NCI-H345 (cell line): ENCODE data around the gene VSNL1.

ENCODE experiments used
- DNase-seq: peaks from one replicate; lab custom pipeline; 2025; lab: John Stamatoyannopoulos, UW

Gene VSNL1

GRCh38 chr2:17614174-17614930 is 73.9 kb downstream of the VSNL1 start:
- DNase-seq = no peak

GRCh38 chr2:17615147-17615546 is 74.7 kb downstream of the VSNL1 start:
- DNase-seq = no peak

GRCh38 chr2:17615728-17616351 is 75.3 kb downstream of the VSNL1 start:
- no peak for DNase-seq

GRCh38 chr2:17616405-17616804 is 75.9 kb downstream of the VSNL1 start:
- DNase-seq = no peak

- DNase-seq = no peak
Measured at GRCh38 chr2:17617516-17617915, 77.0 kb downstream of the VSNL1 start.

- DNase-seq = no peak
Measured at GRCh38 chr2:17617955-17618354, 77.5 kb downstream of the VSNL1 start.

- DNase-seq = no peak
Measured at GRCh38 chr2:17620280-17620679, 79.8 kb downstream of the VSNL1 start.

- DNase-seq = no peak
Measured at GRCh38 chr2:17620841-17621240, 80.3 kb downstream of the VSNL1 start.

GRCh38 chr2:17621781-17622180 is 81.3 kb downstream of the VSNL1 start:
- no peak for DNase-seq

GRCh38 chr2:17625446-17625845 is 85.0 kb downstream of the VSNL1 start:
- DNase-seq = no peak

- no peak for DNase-seq
Measured at GRCh38 chr2:17626986-17627385, 86.5 kb downstream of the VSNL1 start.

GRCh38 chr2:17627434-17627833 is 86.9 kb downstream of the VSNL1 start:
- no peak for DNase-seq

GRCh38 chr2:17628349-17629261 is 88.1 kb downstream of the VSNL1 start:
- no peak for DNase-seq

- no peak for DNase-seq
Measured at GRCh38 chr2:17630089-17630488, 89.6 kb downstream of the VSNL1 start.

GRCh38 chr2:17634997-17635396 is 94.5 kb downstream of the VSNL1 start:
- peak; percentile 61 for DNase-seq

- DNase-seq = no peak
Measured at GRCh38 chr2:17636257-17636656, 95.8 kb downstream of the VSNL1 start.

- no peak for DNase-seq
Measured at GRCh38 chr2:17637131-17637906, 96.8 kb downstream of the VSNL1 start.

- no peak for DNase-seq
Measured at GRCh38 chr2:17638196-17638743, 97.8 kb downstream of the VSNL1 start.

- DNase-seq = no peak
Measured at GRCh38 chr2:17640406-17640805, 99.9 kb downstream of the VSNL1 start.

GRCh38 chr2:17643031-17643615 is 102.6 kb downstream of the VSNL1 start:
- no peak for DNase-seq
